NOMO-1 treated with dmso at 0.1 percent for 144 hours (cell line): Measurements from ENCODE around the gene ATP10B.
A peak's percentile ranks its signal among the peaks of the same experiment; 100 is the strongest.

Experiments used
- DNase-seq: peaks from one replicate; lab custom pipeline; 2025; ENCODE audit not compliant: unreplicated experiment; lab: John Stamatoyannopoulos, UW

ATP10B gene

GRCh38 chr5:160692271-160692670 is 159.7 kb downstream of the ATP10B start:
- no peak for DNase-seq

DNA sequence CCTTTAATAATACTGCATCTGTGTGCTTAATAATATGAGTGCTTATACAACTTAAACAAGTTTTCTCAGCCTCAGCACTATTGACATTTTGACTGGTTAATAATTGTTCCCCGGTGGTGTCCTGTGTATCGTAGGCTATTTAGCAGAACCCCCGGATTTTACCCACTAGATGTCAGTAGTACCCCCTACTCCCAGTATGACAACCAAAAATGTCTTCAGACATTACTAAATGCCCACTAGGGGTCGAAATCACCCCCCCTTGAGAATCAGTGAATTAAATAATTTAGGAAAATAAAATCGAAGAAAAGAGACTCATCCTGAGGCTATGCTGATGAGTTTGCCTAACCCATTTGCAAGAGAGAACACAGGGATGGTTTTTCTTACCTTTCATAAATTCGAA is 166.3 kb downstream of the ATP10B start:
- DNase-seq: no peak

- no peak for DNase-seq
Observed at GRCh38 chr5:160685219-160685618, 166.8 kb downstream of the ATP10B start.

- DNase-seq: no peak
Observed at GRCh38 chr5:160679567-160680309, 172.3 kb downstream of the ATP10B start.

DNA sequence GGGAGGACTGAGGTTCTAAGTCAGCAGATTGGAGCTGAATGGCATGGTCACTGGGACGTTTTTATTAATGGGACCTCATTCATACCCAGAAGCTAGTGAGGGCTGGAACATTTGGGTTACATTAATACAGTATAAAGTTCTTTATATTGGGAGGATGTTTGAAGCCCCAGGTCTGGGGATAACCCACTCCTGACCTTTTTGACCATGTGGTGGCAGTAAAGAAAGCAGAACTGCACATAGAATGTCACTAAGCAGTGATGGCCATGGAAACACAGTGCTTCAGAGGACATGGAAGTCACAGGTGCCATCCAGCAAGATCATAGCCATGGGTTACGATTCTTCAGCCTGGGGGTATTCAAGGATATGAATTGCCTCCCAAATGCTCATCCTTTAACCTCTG is 176.0 kb downstream of the ATP10B start:
- DNase-seq: no peak

DNA sequence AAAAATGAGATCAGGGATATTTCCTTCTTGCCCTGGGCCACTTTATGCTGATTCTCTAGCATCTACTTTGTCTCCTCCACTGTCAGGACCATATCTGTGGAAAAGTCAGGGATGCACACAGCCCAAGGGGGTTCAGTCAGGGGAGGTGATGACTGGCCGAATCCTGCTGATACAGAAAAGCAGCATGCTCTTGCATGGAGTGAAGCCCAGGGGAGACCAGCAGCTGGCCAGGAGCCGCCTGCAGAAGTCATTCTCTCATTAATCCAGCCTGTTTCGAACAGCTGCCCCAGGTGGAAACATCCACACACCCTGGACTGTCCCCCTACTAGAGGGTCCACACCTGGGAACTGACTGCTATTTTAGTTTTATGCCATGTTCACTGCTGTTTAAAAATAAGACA is 177.1 kb downstream of the ATP10B start:
- DNase-seq: no peak

- no peak for DNase-seq
Observed at GRCh38 chr5:160672521-160672920, 179.5 kb downstream of the ATP10B start.

DNA sequence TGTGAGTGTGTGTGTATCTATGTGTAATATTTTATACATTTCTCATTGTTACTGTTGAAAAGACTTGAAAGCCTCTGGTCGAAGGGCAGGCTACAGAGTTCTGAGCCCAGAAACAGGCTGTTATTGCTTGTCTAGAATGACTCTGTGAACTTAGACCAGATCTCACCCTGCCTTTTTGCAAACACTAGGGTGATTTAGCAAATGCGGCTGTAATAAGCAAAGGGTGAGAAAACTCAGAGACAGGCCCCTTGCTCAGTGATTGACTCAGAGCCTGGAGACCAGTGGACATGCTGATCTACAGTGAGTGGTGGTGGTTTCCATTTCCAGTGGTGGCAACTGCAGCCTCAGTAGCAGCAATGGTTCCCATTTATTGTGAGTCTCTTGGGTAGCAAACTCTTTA is 183.7 kb downstream of the ATP10B start:
- DNase-seq: no peak

- DNase-seq: no peak
Observed at GRCh38 chr5:160667160-160667559, 184.9 kb downstream of the ATP10B start.

DNA sequence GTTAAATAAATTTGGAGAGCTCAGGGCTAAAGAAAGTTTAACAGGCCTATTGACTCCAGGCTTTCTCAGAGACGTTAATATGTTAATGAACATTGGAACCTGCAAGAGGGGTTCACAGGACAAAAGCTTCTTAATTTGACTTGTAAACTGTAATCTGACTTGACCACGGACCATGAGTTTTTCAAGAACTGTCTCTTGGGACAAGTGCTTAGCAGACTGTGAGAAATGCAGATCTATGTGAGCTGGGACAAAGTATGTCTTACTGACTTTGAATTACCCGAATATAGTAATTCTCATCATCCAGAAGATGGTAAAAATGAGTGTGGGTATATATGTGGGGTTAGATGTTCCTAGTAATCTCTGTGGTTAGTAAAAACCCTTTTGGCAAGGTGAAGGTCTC is 186.6 kb downstream of the ATP10B start:
- DNase-seq: no peak

GRCh38 chr5:160660132-160660531 is 191.9 kb downstream of the ATP10B start:
- peak; percentile 13 for DNase-seq

GRCh38 chr5:160657622-160658458 is 194.2 kb downstream of the ATP10B start:
- no peak for DNase-seq

GRCh38 chr5:160657068-160657507 is 194.9 kb downstream of the ATP10B start:
- no peak for DNase-seq

DNA sequence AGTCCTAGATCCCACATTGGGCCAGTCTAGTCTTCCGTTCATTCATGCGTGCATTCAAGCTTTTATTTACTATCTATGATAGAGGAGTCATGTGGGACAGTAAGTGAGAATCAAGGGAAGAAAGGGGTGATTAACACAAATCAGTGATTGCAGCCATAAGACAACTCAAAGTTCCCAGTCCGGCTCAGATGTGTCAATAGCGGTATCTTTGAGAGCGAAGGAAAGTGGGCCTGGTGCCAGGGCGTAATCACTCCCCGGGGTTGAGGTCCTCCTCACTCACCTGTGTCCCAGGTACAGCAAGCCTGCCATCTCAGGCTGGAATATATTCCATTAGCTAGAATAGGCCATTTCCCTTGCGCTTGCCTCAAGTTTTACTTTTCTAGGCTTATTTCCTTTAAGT is 196.3 kb downstream of the ATP10B start:
- DNase-seq: no peak

- no peak for DNase-seq
Observed at GRCh38 chr5:160651692-160652645, 200.0 kb downstream of the ATP10B start.

- no peak for DNase-seq
Observed at GRCh38 chr5:160649304-160649703, 202.7 kb downstream of the ATP10B start.

DNA sequence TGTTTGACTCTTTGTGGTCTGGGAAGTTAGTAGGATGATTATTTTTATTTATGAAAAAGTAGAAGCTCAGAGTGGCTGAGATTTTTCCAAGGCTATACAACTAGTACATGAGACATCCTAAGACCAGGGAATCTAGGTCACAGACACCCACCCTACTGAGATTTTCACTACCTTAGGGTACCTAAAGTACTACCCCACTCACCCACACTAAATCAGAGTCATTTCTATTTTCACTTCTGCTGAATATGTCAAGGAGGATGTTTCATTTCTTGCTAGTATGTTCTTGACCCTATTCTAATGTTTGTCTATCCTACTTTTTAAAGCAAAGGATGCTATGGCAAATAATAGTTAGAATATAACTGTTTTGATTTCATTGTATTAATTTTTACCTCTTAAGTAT is 206.0 kb downstream of the ATP10B start:
- DNase-seq: no peak

- DNase-seq: no peak
Observed at GRCh38 chr5:160643616-160644240, 208.3 kb downstream of the ATP10B start.

DNA sequence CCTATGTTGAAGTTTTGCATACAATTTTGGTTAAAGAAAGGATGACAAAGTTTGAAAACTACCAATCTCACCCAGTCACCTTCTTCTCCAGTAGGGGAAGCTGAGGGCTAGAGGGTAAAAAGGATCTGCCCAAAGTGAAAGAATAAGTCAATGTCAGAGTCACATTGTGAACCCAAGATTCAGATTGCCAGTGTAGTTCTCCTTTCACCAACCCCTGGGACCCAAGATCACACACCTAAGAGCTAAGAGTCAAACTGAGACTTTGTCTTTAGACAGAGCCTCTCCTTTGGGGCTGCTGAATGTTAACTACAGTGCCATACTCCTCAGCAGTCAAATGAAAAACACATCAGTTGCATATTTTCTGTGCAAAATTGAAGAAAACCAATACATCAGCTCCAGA is 210.6 kb downstream of the ATP10B start:
- DNase-seq: no peak

DNA sequence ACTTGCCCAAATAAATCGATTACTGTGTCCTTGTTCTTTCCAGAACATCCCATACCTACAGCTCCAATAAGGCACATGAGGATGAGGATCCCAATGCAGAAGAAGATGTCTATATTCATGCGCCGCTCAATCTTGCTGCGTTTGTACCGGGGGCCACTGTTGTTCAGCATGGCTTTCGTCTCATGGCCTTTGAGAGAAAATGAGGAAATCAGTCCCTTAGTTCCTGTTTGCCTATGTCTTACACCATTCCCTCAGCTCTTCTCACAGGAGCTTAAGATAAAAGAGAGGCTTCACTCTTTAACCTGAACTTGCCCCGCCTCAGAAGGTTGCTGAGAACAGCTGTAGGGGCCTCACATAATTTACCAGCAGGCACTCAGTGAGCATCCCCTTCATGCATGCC is 211.6 kb downstream of the ATP10B start:
- peak; percentile 71 for DNase-seq
